H7 (cell line): ENCODE results near the gene MCC. TPM values are rescaled to one million over a fixed set of nuclear protein-coding genes. Genes with fewer than 3 reads are reported as not detected.

Source experiments
- DNase-seq: peaks from one replicate; pipeline ENCODE4 v3.0.0; 2012
- H3K27me3 ChIP-seq: 2 replicates; pipeline ENCODE4 v1.6.0; 2011; ENCODE audit warnings: mild to moderate bottlenecking, low read length; ENCODE audit not compliant: control insufficient read depth, insufficient read depth
- H3K36me3 ChIP-seq: replicated peaks from 2 replicates; pipeline ENCODE4 v1.5.1; 2011; ENCODE audit warnings: low read length; ENCODE audit not compliant: control insufficient read depth, insufficient read depth
- H3K4me3 ChIP-seq: 2 replicates; pipeline ENCODE4 v1.5.1; 2011; ENCODE audit warnings: low read depth, mild to moderate bottlenecking, control low read depth, low read length, moderate library complexity; ENCODE audit not compliant: insufficient read depth
- total RNA-seq: library from RNA; depleted of rRNA; stranded (reverse); fragments of >200 nt; shearing (Covaris generic); gene quantifications from 2 replicates; pipeline ENCODE4 v1.2.3, GENCODE V29; 2014

Gene MCC
- total RNA-seq, 1 experiment from 2014 or later, result 23.0 TPM

DNA sequence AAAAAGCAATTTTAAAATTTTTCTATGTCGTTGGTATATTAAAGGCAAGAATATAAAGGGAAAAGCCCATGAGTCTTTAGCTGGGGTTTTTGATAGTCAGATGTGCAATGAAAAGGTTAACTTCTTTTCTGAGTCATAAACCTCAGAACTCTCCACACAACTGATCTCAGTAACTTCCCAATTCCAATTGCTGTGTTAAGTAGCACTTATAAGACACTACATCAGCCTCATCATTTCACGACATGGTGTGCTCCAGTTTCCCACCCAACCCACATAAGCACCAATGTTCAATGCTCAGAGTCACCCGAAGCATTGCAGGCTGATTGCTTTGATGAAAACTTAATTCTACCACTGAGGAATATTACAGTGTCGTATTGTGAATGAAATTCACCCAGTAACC lies 209.3 kb downstream of the MCC start:
- H3K27me3 ChIP-seq, result no peaks in the 10 kb centered on the region
- no peak for DNase-seq
- H3K4me3 ChIP-seq, result no peak overlapping the region
- no peaks in the 10 kb centered on the region for H3K36me3 ChIP-seq

DNA sequence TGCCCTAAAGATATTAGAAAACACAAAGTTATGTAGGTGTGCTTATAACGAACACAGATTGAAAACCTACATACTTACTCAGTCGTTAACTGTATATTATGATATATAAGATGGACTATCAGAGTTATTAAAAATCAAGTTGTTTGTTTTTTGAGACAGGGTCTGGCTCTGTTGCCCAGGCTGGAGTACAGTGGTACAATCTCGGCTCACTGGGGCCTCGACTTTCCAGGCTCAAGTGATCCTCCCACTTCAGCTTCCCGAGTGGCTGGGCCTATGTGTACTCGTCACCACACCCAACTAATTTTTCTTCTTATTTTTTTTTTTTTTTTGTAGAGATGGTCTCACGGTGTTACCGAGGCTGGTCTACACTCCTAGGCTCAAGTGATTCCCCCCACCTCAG lies 211.8 kb downstream of the MCC start:
- Histone ChIP-seq H3K27me3 (no peaks in the 10 kb centered on the region), H3K4me3 (no peak overlapping the region), H3K36me3 (no peaks in the 10 kb centered on the region)
- no peak for DNase-seq

DNA sequence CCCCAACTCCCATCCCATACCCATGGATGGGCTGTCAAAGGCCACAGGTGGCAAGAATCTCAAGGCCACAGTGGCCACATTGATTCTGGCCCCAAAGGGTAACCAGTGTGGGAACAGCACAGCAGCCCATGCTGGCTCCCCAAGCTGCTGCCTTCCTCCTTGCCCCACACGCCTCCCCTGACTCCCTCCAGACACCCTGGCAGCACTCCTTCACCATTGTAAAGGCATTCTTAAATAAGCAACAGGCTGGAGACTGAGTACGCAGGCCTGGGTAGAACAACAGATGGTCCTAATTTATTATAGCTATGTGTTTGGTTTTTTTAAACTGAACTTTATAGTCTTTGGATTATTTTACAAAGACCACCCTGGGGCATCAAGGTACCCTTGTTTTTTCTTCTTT lies 212.3 kb downstream of the MCC start:
- H3K27me3 ChIP-seq, result no peaks in the 10 kb centered on the region
- peak; percentile 13 for DNase-seq
- H3K4me3 ChIP-seq, result no peak overlapping the region
- no peaks in the 10 kb centered on the region for H3K36me3 ChIP-seq

DNA sequence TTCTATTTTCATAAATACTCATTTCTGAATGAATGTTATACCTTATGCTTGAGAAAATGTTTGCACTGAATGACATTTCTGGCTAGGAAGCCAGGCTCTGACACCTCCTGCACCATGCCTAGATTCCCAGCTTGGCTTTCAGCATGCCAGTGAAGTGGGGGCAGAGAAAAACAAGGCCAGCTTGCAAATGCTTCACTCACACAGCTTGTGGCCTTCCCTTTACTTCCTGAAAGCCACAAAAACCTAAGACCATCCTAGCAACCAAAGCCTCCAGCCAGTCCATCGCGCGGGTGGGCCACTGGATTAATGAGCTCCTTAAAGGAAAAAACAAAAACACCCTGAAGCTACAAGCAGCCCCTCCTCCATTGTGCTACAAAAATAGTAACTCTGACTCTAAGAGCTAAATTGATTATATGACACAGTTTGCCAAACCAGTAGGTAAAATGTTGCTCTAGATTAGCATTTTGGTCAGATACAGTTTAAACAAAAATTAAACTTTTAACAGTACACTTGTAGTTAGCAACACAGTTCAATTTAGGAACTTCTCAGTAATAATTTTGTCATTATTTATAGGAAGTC lies 213.3 kb downstream of the MCC start:
- no peak overlapping the region for H3K4me3 ChIP-seq
- no peaks in the 10 kb centered on the region for H3K27me3 ChIP-seq
- DNase-seq, result peak; percentile 22
- no peaks in the 10 kb centered on the region for H3K36me3 ChIP-seq

DNA sequence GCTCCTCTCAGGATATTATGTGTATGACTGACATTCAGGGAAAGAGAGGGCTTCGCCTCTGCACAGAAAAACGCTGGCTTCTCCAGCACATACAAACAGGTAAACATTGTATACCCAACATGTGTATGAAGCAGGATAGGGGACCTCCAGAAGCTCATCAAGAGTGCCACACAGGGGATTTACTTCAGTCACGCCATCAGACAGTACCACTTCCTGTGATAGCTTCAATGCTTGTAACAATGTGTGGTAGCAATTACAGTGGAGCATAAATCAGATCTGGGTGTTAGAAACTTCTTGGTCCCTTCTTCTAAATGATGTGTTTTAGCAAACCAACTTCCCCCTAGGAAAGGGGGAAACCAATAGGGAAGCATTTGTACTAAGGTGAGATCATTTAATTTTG lies 214.3 kb downstream of the MCC start:
- Histone ChIP-seq H3K27me3 (no peaks in the 10 kb centered on the region), H3K4me3 (no peak overlapping the region), H3K36me3 (no peaks in the 10 kb centered on the region)
- no peak for DNase-seq

DNA sequence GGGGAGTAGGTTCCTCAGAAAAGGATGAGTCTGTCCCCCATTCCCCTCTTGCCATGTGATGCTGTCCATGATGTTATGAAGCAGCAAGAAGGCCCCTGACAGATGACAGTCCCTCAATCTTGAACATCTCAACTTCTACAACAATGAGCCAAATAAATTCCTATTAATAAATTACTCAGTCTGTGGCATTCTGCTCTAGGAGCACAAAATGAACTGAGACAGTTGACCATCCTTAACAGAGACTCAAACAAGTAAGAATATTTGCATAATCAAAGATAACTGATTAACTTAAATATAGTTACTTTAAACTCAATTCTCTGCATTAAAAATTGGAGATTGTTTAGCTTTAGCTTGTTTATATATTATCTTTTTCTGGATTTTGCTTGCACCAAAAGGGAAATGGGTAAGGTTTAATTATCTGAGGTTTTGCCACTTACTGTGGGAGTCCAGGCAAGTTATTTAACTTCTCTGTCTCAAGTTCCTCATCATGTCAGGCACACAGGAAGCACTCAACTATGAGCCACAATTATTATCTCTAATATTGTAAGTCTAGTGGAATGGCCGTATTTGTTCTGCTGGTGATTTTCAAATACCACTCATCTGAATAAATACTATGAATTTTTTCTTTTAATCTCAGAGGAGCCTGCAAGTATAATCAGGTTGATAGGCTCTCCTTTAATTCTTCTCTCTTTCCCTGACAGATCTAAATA lies 216.4 kb downstream of the MCC start:
- H3K36me3 ChIP-seq, result no peaks in the 10 kb centered on the region
- H3K27me3 ChIP-seq, result no peaks in the 10 kb centered on the region
- no peak overlapping the region for H3K4me3 ChIP-seq
- DNase-seq, result no peak

DNA sequence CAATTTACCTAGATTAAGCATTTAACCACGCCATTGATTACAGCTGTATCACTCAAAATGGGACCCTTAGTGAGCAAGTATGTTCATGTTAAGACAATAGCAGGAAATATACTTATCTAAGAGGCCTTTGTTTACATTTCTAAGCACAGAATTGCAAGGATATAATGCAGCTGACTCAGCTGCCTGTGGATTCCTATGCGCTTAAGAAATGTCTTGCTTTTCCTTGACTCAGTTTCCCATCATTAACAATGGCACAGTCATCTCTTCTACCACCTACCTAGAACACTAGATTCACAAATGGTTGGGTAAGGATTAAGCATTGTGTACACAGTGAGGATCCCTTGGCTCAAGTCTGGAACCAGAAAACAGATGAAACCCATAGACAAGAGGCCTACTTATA lies 217.2 kb downstream of the MCC start:
- no peaks in the 10 kb centered on the region for H3K36me3 ChIP-seq
- no peaks in the 10 kb centered on the region for H3K27me3 ChIP-seq
- no peak overlapping the region for H3K4me3 ChIP-seq
- no peak for DNase-seq

DNA sequence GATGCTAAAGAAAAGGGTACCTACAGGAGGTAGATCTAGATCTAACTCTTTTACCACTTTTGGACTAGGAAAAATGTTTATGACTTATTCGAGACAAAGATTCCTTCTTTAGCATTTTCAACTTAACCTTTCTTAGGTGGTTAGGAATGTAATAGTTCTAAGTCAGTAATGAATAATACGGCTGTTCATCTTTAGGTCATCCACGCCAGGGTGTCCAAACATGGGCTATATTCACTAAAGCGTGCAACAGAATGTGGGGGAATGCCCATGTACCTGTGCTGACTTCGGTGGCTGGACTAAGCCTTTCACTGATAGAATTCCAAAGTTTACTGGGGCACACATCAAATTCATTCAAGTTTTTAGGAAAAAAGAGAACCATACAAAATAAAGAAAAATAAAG lies 218.2 kb downstream of the MCC start:
- H3K36me3 ChIP-seq, result no peaks in the 10 kb centered on the region
- no peaks in the 10 kb centered on the region for H3K27me3 ChIP-seq
- H3K4me3 ChIP-seq, result no peak overlapping the region
- DNase-seq, result no peak

DNA sequence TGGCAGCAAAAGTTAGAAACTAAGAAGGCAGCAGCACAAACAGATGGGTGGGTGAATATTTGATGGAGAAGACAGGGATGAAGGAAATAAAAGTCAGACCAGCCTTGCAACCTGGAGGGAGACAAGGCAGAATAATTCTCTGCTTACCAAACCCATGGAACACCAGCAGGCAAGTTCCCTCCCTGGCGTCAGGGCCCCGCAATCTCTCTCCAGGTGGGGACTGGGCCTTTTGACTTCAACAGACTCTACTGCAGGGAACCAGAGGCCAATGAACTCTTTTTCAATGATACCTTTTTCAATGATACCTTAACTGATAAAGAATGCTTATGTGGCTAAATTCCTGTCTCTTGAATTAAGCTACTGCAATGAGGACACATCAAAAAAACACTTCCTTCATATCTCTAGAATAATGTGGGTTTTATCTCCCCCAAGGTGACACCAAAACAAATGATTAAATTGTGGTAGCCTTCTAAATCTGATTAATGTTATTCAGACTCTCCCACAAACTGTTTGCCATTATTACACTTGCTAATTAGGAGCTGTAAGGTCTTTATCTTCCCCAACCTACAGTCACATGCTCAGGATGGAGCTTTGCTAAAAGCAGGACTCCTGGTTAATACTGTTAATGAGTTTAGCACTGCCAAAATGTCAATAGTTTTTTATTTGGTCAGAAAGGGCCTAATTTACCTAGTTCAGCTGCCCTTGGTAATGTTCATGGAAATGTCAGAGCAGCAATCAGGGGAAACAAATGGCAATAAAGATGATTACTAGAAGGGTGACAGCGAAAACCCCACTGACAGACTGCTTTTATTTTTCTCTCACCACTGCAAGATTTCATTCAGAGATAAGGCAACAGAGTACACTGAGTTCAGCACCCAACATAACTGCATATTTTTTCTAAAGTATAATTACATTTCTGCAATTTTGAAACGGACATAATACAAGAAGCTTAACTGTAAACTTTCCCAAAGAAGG lies 218.9 kb downstream of the MCC start:
- H3K27me3 ChIP-seq, result no peaks in the 10 kb centered on the region
- DNase-seq, result no peak
- no peaks in the 10 kb centered on the region for H3K36me3 ChIP-seq
- no peak overlapping the region for H3K4me3 ChIP-seq

DNA sequence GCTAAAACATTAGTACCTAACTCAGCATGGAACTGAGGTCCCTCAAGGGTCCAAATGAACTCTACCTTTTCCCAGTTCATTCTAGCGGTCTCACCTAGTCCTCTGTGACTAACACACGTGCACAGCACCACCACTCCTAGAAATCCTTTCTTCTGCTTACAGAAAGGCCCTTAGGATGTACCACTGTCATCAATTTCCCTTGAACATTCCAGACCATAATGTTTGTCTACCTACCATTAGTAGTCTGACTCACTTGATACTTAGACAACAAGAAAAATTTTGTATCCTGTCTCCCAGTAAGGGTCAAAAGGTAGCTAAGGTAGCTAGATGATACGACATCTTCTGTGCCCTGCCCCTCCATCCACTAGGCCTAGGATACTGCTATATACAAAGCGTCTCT lies 220.0 kb downstream of the MCC start:
- Histone ChIP-seq H3K4me3 (no peak overlapping the region), H3K27me3 (no peaks in the 10 kb centered on the region), H3K36me3 (no peaks in the 10 kb centered on the region)
- no peak for DNase-seq

DNA sequence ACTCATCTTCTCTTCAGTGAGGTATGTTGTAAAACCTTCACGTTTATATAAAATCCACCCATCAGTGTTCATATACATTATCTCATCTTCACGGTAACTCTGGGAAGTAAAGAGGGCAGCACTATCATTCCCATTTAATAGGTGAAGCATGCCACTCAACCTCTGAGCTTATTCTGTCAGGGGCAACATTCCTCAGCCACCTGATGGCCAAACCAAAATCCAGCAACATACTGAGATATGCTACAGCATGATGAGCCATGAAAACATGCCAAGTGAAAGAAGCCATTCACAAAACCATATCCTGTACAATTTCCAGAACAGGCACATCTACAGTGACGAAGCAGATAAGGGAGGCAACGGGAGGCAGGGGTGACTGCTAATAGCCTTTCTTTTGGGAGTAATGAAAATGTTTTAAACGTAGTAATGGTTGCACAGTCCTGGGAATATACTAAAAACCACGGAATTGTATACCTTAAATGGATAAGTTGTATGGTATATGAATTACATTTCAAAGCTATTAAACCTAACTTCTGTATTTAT lies 220.8 kb downstream of the MCC start:
- no peak for DNase-seq
- H3K36me3 ChIP-seq, result no peaks in the 10 kb centered on the region
- no peak overlapping the region for H3K4me3 ChIP-seq
- H3K27me3 ChIP-seq, result no peaks in the 10 kb centered on the region

DNA sequence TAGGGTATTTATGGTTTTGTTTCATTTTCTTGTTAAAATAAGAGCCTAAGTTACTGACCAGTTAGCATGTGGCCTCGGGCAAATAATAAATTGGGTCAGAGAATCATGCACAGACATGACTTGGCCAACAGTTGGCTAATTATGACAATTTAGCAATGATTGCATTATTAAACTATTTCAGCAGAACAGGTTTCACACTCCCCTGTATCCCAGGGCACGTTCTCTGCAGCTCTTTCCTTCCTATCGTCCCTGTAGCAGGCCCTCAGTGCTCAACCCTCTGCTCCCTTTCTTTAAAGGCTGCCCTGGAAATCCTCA lies 221.4 kb downstream of the MCC start:
- DNase-seq, result no peak
- no peak overlapping the region for H3K4me3 ChIP-seq
- H3K36me3 ChIP-seq, result no peaks in the 10 kb centered on the region
- no peaks in the 10 kb centered on the region for H3K27me3 ChIP-seq

DNA sequence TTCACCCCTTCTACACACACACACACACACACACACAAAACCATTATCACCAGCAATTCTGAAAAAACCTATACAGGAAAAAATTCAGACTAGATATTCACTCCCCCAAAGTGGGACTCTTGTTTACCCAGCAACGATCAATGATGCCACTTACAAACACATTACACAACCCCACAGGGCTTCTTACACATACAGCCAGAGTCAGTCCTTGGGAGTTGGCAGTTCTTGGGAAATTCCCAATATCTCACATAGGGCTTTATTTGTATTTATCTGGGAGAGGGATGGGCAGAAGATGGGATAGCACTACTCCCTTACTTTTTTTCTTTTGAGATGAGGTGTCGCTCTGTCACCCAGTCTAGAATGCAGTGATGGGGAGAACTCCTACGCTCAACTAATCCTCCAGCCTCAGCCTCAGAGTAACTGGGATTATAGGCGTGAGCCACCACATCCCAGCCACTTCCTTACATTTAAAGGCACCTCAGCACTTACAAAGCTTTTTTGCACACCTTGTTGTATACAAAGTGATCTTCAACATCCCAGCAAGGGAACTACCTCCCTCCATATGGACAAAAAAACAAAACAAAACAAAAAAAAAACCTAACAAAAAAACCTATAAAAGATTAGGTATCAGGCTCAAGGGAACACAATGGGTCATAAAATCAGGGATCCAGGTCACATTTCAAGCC lies 221.9 kb downstream of the MCC start:
- DNase-seq, result no peak
- Histone ChIP-seq H3K27me3 (no peaks in the 10 kb centered on the region), H3K4me3 (no peak overlapping the region), H3K36me3 (no peaks in the 10 kb centered on the region)

DNA sequence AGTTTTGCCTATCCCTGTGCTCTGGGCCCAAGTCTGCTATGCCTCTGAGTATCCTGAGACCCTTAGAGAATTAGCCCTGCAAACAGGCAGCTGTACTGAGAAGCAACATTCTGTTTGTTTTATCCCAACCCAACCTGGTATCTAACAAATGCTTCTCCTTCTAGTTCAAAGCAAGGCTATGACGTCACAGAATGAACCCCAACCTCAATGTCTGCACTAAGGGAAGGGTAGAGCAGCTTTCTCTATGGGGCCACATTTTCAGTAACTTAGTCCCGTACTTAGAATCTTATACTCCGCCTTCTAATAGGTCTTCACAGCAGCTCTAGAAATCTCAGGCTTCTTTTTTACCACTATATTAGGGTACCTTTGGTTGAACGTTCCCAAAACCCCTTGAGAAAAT lies 223.1 kb downstream of the MCC start:
- no peaks in the 10 kb centered on the region for H3K36me3 ChIP-seq
- no peak for DNase-seq
- no peaks in the 10 kb centered on the region for H3K27me3 ChIP-seq
- H3K4me3 ChIP-seq, result no peak overlapping the region
